Bronchial epithelial cell (primary cell): ENCODE results near the gene SHISAL1. TPM values are rescaled to one million over a fixed set of nuclear protein-coding genes. Genes with fewer than 3 reads are reported as not detected.

Source experiments
- DNase-seq: peaks from one replicate; pipeline ENCODE4 v3.0.0-alpha.2; 2010; ENCODE audit warnings: low read depth
- FAIRE-seq: peaks from 2 replicates; lab custom pipeline; 2011; peaks lifted over from hg19 to GRCh38; lab: Jason Lieb, UNC
- H3K27me3 ChIP-seq: 2 replicates; pipeline ENCODE4 v1.5.1; 2011; ENCODE audit warnings: low read length; ENCODE audit not compliant: control insufficient read depth, insufficient read depth
- H3K36me3 ChIP-seq: 2 replicates; pipeline ENCODE4 v1.5.1; 2011; ENCODE audit warnings: low read length; ENCODE audit not compliant: control insufficient read depth, insufficient read depth
- H3K4me3 ChIP-seq: 2 replicates; pipeline ENCODE4 v1.5.1; 2011; ENCODE audit warnings: mild to moderate bottlenecking, low read depth, low read length, control low read depth
- total RNA-seq: library from RNA; depleted of rRNA; stranded (reverse); fragments of >200 nt; gene quantifications from 2 replicates; pipeline ENCODE4 v1.2.1, GENCODE V29; 2014
- TF ChIP-seq, protein P1 (sequence below): IDR thresholded peaks from 2 replicates; pipeline ENCODE4 v1.5.1; 2011; ENCODE audit warnings: mild to moderate bottlenecking, moderate library complexity, low read length, control low read depth, inconsistent platforms; ENCODE audit not compliant: insufficient read depth, severe bottlenecking

The SHISAL1 gene
- total RNA-seq, 1 donor from 2014 or later = 0.26 TPM

DNA sequence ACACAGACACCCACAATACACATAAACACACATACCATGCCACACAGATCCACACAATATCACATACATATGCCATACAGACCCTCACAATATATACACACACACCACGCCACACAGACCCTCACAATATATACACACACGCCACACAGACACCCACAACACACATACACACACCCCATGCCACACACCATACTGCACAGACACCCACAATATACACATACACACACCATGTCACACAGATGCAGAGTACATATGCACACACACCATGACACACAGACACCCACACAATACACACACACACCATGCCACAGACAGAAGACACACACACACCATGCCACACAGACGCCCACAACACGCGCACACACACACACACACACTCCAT lies 43.6 kb downstream of the SHISAL1 start:
- FAIRE-seq = peak; percentile 98
- TF ChIP-seq, protein P1, sequence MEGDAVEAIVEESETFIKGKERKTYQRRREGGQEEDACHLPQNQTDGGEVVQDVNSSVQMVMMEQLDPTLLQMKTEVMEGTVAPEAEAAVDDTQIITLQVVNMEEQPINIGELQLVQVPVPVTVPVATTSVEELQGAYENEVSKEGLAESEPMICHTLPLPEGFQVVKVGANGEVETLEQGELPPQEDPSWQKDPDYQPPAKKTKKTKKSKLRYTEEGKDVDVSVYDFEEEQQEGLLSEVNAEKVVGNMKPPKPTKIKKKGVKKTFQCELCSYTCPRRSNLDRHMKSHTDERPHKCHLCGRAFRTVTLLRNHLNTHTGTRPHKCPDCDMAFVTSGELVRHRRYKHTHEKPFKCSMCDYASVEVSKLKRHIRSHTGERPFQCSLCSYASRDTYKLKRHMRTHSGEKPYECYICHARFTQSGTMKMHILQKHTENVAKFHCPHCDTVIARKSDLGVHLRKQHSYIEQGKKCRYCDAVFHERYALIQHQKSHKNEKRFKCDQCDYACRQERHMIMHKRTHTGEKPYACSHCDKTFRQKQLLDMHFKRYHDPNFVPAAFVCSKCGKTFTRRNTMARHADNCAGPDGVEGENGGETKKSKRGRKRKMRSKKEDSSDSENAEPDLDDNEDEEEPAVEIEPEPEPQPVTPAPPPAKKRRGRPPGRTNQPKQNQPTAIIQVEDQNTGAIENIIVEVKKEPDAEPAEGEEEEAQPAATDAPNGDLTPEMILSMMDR = no peak
- Histone ChIP-seq H3K27me3 (no peaks in the 10 kb centered on the region), H3K4me3 (no peak overlapping the region), H3K36me3 (no peaks in the 10 kb centered on the region)
- no peak for DNase-seq

DNA sequence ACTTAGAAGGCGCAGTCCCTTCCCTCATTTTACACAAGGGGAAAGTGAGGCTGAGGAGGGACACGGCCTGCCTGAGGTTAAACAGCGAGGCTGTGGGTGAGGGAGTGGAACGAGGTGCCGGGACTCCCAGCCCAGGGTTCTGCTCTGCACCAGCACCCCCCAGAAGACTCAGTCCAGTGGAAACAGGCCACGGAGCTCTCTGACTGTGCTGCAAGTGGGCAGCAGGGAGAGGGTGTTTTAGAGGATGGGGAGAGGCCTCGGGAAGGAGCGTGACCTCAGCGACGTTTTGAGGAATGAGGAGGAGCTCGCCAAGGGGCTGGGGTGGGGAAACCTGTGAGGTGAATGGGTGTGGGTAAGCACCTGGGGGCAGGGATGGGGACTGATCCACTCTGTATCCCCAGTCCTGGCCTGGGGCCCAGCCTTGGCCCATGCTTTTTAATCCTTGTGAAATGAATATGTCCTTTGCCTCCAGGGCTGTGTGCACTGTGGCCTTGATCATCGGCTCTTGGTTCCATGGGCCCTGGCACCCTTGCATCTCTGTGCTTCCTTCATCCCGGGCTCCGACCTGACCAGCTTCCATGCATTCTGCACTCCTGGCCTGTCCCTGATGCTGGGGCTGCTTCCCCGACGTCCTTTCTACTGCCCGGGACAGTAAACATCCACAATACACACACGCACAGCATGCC lies 44.2 kb downstream of the SHISAL1 start:
- no peaks in the 10 kb centered on the region for H3K27me3 ChIP-seq
- FAIRE-seq = peak; percentile 13
- DNase-seq = no peak
- no peaks in the 10 kb centered on the region for H3K36me3 ChIP-seq
- no peak overlapping the region for H3K4me3 ChIP-seq
- TF ChIP-seq, protein P1 = no peak

DNA sequence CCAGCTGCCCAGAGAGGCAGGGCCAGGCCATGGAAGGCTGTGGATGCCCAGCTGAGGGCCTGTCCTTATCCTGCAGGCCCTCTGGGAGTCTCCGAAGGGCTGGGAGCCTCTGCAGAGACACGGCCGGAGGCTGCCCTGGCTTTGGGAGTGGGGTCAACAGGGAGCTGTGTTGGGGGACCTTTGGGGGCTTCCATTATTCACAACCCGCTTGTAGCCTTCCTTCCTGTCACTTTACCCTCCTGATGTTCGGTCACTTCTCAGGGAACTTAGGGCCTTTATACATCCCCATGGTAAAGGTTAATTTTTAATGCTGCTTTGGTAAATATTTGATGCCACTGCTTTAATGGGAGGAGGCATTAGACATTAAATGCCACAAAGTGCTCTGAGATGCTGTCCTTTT lies 44.9 kb downstream of the SHISAL1 start:
- TF ChIP-seq, protein P1 = no peak
- no peak for DNase-seq

DNA sequence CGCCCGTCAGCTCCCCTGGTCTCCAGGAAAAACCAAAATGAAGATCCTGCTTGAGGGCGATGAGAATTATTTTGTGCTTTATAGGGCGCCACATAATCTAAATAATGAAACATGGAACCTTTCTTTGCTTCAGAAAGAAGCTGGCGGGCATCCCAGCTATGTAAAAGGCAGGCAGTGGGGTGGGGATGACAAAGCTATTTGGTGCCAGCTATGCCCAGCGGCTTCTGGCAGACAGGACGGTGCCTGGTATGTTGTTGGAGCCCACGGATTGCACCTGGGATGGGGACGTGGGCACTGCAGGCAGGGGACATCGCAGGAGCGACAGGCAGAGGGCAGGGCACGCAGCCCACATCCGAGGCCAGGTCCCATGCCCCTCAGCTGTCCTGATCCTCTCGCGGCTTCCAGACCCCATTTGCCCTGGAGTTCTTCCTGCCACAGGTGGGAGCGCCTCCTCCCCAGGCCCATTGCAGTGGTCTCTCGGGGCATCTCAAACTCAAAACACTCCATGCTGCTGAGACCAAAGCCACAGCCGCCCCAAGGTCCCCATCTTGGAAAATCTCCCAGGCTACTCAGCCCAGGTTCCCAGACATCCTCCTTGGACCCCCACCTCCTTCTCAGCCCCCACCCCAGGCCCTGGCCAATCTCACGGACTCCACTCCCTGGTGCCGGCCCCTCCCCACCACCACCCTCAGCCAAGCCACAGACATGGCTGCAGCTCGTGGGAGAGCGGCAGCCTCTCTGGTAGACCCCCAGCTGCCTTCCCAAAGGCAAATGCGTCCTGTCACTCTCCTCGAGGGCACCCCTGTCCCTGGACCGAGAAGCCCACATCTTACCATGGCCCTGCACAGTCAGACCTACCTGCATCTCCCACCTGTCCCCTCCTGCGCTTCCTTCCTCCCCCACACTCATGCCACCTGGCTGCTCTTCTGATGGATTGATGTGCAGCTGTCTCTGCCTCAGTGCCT lies 45.7 kb downstream of the SHISAL1 start:
- TF ChIP-seq, protein P1 = no peak
- FAIRE-seq (no peak), DNase-seq (no peak)
- Histone ChIP-seq H3K36me3 (no peaks in the 10 kb centered on the region), H3K27me3 (no peaks in the 10 kb centered on the region), H3K4me3 (no peak overlapping the region)

More for the DNA sequence above, 44.9 kb downstream of the SHISAL1 start:
- Histone ChIP-seq H3K4me3 (no peak overlapping the region), H3K27me3 (no peaks in the 10 kb centered on the region), H3K36me3 (no peaks in the 10 kb centered on the region)
- no peak for FAIRE-seq

DNA sequence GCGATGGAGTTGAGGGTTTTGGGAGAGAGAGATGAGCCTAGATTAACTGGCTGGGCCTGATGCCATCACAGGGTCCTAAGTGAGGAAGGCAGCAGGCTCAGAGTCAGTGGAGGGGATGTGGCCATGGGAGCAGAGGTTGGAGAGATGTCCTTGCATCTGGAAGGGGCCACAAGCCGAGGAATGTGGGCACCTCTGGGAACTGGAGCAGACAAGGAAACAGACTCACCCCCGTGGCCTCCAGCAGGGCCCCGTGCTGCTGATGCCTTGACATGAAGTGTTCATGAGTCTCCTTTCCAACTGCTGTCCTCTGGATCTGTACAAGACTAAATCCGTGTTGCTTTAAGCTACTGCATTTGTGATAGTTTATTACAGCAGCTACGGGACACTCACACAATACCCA lies 49.2 kb downstream of the SHISAL1 start:
- no peak for DNase-seq
- H3K27me3 ChIP-seq = no peaks in the 10 kb centered on the region
- TF ChIP-seq, protein P1 = no peak
- H3K36me3 ChIP-seq = no peaks in the 10 kb centered on the region
- no peak overlapping the region for H3K4me3 ChIP-seq
- FAIRE-seq = no peak
